Measurements from ENCODE around the gene RTBDN. TPM values are rescaled to one million over a fixed set of nuclear protein-coding genes. Genes with fewer than 3 reads are reported as not detected.

Gene RTBDN
- total RNA-seq, 1 donor from 2014 or later: not detected

DNA sequence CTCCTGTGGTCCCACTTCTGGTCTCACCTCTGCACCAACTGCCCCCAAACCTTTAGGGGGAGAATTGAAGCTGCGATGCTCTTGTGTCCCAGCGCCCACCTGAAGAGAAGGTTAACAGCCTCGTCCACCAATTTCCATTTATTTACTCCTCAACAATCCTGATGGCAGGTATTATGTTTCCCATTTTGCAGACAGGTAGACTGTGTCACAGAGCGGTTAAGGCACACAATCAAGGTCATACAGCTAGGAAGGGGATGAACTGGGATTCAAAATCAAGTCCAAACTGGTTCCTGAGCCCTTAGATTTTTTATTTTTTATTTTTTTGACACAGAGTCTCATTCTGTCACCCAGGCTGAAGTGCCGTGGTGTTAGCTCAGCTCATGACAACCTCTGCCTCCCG is 40.7 kb upstream of the RTBDN start:
- CTCF ChIA-PET: no interaction called here
- Mint-ChIP-seq H3K27ac (no peak overlapping the region), H3K4me3 (no peak overlapping the region), H3K4me1 (peaks cover 1% of the 10 kb centered on the region), H3K9me3 (no peaks in the 10 kb centered on the region), H3K36me3 (ENCODE audit: low read depth) (peaks cover 52% of the 10 kb centered on the region), H3K27me3 (no peaks in the 10 kb centered on the region)
- TF ChIP-seq, protein P1, sequence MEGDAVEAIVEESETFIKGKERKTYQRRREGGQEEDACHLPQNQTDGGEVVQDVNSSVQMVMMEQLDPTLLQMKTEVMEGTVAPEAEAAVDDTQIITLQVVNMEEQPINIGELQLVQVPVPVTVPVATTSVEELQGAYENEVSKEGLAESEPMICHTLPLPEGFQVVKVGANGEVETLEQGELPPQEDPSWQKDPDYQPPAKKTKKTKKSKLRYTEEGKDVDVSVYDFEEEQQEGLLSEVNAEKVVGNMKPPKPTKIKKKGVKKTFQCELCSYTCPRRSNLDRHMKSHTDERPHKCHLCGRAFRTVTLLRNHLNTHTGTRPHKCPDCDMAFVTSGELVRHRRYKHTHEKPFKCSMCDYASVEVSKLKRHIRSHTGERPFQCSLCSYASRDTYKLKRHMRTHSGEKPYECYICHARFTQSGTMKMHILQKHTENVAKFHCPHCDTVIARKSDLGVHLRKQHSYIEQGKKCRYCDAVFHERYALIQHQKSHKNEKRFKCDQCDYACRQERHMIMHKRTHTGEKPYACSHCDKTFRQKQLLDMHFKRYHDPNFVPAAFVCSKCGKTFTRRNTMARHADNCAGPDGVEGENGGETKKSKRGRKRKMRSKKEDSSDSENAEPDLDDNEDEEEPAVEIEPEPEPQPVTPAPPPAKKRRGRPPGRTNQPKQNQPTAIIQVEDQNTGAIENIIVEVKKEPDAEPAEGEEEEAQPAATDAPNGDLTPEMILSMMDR (IDR thresholded peaks at IDR 0.05): no peak
- DNase-seq (no peak), ATAC-seq (ENCODE audit: low read depth) (no peak)
- intact Hi-C loops (cut with micrococcal nuclease): no loop called here
- POLR2A ChIA-PET: no interaction called here

DNA sequence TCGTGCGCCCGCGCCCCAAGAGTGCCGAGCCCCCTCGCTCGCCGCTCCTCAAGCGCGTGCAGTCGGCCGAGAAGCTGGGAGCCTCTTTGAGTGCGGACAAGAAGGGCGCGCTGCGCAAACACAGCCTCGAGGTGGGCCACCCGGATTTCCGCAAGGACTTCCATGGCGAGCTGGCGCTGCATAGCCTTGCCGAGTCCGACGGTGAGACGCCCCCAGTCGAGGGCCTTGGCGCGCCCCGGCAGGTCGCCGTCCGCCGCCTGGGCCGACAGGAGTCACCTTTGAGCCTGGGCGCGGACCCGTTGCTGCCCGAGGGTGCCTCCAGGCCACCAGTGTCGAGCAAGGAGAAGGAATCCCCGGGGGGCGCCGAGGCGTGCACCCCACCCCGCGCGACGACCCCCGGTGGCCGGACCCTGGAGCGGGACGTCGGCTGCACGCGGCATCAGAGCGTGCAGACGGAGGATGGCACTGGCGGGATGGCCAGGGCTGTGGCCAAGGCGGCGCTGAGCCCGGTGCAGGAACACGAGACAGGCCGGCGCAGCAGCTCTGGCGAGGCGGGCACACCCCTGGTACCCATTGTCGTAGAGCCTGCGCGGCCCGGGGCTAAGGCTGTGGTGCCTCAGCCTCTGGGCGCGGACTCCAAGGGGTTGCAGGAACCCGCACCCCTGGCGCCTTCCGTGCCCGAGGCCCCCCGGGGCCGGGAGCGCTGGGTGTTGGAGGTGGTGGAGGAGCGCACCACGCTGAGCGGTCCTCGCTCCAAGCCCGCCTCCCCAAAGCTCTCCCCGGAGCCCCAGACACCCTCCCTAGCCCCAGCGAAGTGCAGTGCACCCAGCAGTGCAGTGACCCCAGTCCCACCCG is 39.7 kb upstream of the RTBDN start:
- intact Hi-C loops (cut with micrococcal nuclease): no loop called here
- H3K4me3 Mint-ChIP-seq: no peak overlapping the region
- H3K27ac Mint-ChIP-seq: no peak overlapping the region
- no peak for ATAC-seq (ENCODE audit: low read depth)
- no peaks in the 10 kb centered on the region for H3K9me3 Mint-ChIP-seq
- no peak for DNase-seq
- peaks cover 52% of the 10 kb centered on the region for H3K36me3 Mint-ChIP-seq (ENCODE audit: low read depth)
- CTCF ChIA-PET: no interaction called here
- no peaks in the 10 kb centered on the region for H3K4me1 Mint-ChIP-seq
- no peaks in the 10 kb centered on the region for H3K27me3 Mint-ChIP-seq
- TF ChIP-seq, protein P1 (IDR thresholded peaks at IDR 0.05): no peak
- POLR2A ChIA-PET: interaction anchor here (0.9 to 1.4 kb wide), 3 partner anchors 9 to 68 kb away, joined by 3 to 8 read pairs (median 3); partner anchors contain the start of genes CALR and RNASEH2A

DNA sequence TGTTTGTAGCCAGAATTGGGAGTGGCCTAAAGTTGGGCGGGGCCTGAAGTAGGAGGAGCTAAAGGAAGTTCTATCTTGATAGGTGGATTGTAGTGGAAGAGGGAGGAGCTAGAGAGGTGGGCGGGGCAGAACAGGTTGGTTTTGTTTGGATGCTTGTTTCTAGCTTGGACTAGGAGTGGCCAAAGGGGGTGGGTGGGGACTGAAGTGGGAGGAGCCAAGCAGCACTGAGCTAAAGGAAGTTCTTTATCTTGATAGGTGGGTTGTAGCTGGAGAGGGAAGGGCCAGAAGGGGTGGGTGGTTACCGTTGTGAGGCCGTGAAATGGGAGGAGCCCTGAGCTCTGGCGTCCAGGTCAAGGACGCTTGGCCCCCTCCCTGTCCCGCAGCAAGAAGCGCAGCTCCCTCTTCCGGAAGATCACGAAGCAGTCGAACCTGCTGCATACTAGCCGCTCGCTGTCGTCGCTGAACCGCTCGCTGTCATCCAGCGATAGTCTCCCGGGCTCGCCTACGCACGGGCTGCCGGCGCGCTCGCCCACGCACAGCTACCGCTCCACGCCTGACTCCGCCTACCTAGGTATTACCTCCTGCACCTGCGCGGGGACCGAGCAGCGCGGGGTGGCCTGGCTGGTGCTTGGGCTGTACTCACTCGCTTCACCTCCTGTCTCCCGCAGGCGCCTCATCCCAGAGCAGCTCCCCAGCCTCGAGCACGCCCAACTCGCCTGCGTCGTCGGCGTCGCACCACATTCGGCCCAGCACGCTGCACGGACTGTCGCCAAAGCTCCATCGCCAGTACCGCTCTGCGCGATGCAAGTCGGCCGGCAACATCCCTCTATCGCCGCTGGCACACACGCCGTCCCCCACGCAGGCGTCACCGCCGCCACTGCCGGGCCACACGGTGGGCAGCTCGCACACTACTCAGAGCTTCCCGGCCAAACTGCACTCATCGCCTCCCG is 38.8 kb upstream of the RTBDN start:
- Mint-ChIP-seq H3K36me3 (ENCODE audit: low read depth) (peaks cover 47% of the 10 kb centered on the region), H3K27me3 (no peaks in the 10 kb centered on the region), H3K4me3 (peak overlapping the region; percentile 52), H3K4me1 (peaks cover 1% of the 10 kb centered on the region), H3K9me3 (no peaks in the 10 kb centered on the region), H3K27ac (peak overlapping the region; percentile 12)
- TF ChIP-seq, protein P1 (IDR thresholded peaks at IDR 0.05): no peak
- CTCF ChIA-PET: interaction anchor here (0.6 to 0.7 kb wide), 3 partner anchors 91 to 96 kb away, joined by 3 read pairs; no protein-coding TSS in a partner anchor
- intact Hi-C loops (cut with micrococcal nuclease): no loop called here
- DNase-seq: no peak
- ATAC-seq (ENCODE audit: low read depth): peak; percentile 72
- POLR2A ChIA-PET: interaction anchor here (0.5 to 1.4 kb wide), 8 partner anchors 8 to 802 kb away, joined by 3 to 8 read pairs (median 3); partner anchors contain the start of genes CALR, DNASE2 and RNASEH2A

- Mint-ChIP-seq H3K9me3 (no peaks in the 10 kb centered on the region), H3K4me3 (no peak overlapping the region), H3K36me3 (ENCODE audit: low read depth) (peaks cover 42% of the 10 kb centered on the region), H3K4me1 (peaks cover 5% of the 10 kb centered on the region), H3K27ac (no peak overlapping the region), H3K27me3 (no peaks in the 10 kb centered on the region)
- intact Hi-C loops (cut with micrococcal nuclease): no loop called here
- ChIA-PET CTCF (interaction anchor here (0.7 kb wide), 1 partner anchor 95 kb away, joined by 3 read pairs; no protein-coding TSS in a partner anchor), POLR2A (interaction anchor here (0.6 to 1.4 kb wide), 4 partner anchors 11 to 1303 kb away, joined by 3 to 7 read pairs (median 3); no protein-coding TSS in a partner anchor)
- TF ChIP-seq, protein P1 (IDR thresholded peaks at IDR 0.05): no peak
- no peak for ATAC-seq (ENCODE audit: low read depth)
- no peak for DNase-seq
Observed at GRCh38 chr19:12872255-12872654, 37.9 kb upstream of the RTBDN start.
